ENCODE data around the gene GARIN1A.

DNA sequence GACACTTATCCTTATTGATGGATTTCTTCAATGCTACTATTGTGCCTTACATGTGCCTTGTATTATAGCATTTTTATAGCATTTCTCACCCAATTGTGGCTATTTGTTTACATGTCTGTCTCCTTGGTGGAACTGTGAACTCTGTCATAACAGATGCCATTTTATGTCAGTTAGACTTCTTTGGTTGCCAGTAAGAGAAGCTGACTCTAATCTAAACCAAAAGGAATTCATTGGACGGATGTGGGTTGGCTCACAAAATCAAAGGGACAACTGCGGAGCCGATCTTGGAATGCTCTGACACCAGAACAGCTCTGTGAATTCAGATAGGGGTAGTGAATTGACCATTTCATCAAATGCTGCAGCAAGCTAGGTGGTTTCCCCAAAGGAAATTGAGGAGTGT is 15.0 kb downstream of the GARIN1A start:
- no peak for TF ChIP-seq CTCF (IDR thresholded peaks at IDR 0.05)
- TF ChIP-seq POLR2AphosphoS5 (IDR thresholded peaks at IDR 0.05; ENCODE audit: insufficient read depth in 1 of 2, low read depth in 1 of 2), result no peak
- TF ChIP-seq POLR2A (IDR thresholded peaks at IDR 0.05), result no peak

Data from vagina (tissue), 2 donors.